Femur (tissue), 1 donor: Measurements from ENCODE around the gene NEURL1.

Experiments used
- DNase-seq: peaks from one replicate; pipeline ENCODE4 v3.0.0-alpha.2; 2017

The NEURL1 gene

DNA sequence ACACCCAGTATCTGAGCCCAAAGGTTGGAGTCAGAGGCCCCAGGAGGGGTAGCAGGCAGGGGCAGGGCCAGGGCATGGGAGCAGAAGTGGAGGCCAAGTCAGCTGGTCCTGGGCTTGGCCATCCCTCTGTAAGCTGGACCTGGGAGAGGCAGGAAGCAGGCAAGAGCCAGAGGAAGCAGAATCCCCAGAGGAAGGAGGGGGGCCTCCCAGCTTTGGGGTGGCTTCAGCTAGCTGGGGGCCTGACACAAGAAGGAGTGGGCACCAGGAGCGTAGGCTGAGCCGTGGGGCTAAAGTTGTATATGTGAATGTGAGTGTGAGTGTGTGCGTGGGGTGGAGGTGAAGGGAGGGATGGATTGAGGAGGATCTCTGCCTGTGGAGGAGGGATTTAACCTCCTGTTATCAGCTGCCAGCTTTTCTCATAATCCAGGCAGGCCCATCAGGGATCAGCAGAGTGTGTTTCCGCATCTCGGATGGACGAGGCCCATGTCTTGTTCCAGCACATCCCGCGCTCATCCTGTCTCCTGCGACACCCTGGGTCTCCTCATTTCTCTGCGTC is 54.0 kb downstream of the NEURL1 start:
- DNase-seq: no peak

DNA sequence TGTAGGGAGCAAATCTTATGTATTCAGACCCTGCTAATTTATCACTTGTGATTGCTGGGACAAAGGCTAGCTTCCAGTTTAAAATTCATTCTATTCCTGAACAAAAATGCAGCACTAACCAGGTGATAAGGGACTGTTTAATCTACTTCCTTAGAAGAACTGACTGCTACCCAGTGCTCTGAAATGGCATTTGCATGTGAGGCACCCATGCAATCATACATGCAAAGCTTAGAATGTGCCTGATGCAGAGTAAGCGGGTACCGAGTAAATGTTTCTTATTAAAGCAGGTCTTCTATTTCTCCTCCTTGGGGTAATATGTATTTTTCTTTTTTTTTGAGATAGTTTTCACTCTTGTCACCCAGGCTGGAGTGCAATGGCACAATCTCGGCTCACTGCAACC is 54.5 kb downstream of the NEURL1 start:
- DNase-seq: no peak

DNA sequence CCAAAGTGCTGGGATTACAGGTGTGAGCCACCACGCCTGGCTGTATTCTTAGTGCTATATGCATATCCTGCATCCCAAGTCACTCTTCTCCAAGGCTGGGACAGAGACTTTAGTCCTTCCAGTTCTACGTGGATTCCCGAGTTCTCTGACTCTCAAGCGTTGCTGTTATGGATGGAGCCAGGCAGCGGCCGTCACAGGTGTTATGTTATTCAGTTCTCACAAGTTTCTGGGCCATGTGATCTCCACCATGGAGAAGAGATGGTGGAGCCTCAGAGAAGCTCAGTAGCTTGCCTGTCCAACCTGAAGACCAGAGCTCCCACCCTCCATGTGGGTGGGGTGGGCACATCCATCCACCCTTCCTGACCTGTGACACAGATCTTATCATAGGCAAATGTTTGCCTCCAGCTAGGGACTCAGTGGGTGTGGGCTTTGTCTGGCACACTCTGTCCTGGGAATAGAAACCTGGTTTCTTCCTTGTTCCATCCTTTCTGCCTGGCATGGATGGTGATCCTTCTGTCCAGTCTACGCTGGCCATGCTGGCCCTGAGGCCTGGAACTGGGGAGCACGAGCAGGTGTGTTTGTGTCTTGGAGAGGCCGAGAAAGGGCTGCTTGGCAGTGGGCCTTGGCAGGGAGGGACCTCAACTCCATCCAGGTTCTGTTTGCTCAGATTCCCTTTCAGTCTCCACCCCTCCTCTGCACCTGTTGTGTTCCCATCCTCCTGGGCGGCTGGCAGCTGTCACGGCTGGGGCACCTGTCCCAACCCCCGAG is 55.3 kb downstream of the NEURL1 start:
- peak; percentile 66 for DNase-seq

DNA sequence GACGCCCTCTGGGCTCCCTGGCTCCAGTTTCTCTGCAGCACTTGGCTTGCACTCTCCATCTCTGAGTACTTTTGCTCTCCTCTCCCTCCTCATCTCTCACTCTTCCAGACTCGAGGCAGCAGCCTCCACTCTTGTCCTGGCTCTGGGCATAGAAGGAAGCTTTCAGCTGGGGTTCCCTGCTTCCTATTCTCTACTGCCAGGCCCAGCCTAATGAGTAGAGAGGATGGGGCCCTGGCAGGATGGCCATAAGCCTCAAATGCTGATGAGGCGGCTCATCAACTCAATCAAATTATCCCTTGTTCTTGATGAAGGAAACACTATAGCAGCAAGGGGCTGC is 55.8 kb downstream of the NEURL1 start:
- no peak for DNase-seq

DNA sequence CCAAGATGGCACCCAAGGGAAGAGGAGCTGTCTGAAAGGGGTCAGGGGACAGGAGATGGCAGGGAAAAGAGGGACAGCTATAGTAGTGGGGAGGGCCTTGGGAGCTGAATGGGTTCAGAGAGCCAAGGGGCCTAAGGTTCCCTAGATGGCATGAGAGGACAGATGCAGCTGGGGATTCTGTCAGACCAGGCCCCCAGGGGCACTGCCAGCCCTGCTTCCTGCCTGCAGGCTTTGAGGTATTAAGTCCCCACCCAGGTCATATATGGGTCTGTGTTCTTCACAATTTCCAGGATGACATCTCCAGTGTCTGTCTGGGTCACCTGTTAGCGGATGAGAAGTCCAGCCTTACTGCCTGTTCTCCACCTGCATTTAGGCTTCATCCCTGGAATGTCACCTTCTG is 56.7 kb downstream of the NEURL1 start:
- no peak for DNase-seq

DNA sequence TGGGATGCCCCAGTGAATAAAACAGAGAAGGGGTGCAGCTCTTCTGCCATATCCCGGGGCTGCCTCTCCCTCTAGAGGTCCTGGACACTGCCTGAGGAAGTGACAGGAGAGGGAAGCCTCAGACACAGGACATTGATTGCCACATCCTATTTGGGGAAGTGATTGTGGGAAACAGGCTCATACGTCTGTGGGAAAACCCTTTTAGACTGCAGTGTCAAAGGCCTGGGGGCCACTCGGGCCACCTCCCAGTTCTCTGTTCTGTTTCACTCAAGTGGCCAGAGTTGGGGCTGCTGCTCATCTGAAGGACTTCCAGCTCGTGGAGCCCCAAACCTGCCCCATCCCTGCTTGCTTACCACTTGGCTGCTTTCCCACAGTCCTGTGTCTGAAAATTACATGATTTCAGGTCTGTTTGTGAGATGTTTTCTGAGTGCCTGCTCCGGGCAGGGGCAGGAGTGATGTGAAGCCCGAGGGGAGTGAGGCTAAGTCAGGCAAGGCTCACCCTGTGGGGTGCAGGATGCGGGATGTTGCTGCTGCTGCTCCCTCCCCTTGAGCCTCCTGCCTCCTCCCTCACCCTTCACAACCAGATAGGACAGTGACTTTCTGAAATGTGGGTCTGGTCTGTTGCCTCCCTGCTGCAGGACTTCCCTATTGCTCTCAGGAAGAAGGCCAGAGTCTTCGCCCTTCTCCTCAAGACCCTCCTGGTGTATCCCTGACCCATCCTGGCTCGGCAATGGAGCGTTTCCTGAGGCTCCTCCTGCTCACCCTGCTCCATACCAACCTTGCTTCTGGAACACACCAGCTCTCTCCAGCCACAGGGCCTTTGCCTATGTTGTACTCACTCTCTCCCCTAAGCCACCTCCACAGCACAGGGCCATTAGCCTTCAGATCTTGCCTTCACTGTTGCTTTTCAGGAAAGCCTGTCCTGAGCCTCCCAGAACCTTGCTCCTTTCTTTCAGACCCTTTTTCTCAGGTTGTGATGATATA is 58.4 kb downstream of the NEURL1 start:
- DNase-seq: no peak

DNA sequence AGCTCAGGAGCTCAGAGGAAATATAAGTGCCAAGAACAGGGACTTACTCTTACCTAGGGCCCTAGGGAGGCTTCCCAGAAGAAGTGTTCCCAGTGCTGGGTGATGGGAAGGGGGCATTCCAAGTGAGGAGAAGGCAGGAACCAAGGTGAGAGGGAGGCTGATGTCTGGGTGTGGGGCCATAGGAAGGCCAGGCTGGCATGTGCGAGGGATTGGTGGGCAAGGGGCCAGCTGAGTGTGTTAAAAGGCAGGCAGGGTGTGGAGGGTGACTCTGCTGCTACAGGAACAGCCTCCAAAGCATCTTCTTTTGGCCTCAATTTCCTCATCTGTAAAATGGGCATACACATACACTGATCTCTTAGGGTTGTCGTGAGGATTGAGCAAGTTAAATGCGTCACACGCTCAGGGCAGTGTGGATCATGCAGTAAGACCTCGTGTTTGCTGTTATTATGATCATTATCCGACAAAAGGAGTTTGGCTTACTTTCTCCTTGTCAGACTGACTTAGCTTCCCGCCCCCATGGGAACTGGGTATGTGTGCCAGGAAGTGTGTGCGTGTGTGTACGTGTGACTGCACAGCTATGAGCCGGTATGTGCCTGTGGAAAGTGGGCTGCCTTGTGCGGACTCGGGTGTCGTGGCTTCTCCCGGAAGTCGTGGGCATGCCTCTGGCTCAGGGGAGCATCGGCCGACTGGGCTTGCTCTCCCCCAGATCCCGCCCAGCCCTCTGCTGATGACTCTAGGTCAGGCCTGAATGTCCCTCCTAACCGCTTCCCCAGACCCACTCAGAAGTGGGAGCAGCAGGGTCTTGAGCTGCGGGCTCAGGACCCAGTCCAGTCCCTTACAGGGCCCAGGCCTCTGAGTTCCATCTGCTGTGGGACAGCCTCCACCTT is 59.6 kb downstream of the NEURL1 start:
- DNase-seq: no peak

DNA sequence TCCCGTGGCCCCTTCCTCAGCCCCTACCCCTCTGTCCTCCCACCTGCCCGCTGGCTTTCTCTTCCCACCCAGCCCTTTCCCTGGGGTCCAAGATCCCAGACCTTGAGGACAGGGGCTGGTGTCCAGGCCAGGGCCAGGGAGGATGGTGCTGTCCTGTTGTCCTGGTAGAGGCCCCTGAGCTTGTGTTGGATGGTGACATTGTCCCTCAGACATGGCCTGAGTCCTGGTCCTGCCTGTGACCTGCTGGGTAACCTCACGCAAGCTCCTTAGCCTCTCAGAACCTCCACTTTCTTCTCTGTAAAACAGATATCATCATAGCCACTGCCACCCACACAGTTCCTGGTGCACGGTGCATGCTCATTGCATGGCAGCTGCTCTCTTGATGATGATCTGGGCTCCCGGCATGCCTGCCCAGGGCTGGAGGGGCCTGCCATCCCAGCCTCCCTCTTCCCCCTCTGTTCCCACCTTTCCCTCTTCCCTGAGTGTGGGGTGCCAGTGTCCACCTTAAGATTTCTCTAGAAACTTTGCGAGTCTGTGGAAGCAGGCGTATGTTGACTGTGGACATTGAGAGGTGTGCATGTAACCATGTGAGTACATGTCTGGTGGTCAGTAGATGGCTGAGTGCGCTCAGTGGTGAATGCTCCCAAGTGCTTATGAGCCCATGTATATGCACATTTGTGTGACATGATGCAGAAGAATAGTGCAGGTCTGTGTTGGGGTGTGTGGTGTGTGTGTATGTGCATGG is 60.4 kb downstream of the NEURL1 start:
- DNase-seq: no peak

DNA sequence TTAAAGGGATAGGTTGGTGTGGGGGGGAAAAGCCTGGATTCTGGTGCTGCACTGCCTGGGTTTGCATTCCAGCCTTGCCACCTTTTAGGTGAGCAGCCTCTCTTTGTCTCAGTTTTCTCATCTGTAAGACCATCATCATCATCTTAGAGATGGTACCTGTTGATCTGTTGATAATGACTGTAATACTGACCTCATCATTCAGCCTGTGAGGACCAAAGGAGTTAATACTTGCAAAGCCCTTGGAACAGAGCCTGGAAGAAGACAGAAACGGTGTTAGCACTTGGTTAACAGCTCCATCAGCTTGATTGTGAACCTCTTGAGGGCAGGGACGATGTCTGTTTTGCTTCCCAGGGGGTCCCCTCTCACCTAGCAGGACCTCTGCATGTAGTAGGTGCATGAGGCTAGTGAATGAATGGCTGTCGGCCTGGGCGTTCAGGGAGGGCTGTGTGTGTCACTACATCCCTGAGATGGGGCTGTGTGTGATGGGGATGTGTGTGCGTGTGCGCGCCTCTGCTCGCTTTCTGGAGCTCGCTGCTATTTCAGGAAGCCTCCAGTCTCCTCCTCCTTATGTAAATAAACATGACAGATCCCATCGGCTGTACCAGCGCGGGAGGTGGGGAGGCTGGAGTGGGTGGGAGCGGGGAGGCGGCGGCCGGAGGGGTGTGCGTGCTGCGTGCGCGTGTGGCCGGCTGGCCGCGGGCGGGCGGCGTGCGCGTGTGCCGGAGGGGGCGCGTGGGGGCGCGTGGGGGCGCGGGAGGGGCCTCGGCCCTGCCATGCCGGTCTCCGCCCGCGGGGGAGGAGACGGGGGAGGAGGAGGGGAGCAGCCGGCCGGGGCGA is 61.2 kb downstream of the NEURL1 start:
- peak; percentile 79 for DNase-seq

DNA sequence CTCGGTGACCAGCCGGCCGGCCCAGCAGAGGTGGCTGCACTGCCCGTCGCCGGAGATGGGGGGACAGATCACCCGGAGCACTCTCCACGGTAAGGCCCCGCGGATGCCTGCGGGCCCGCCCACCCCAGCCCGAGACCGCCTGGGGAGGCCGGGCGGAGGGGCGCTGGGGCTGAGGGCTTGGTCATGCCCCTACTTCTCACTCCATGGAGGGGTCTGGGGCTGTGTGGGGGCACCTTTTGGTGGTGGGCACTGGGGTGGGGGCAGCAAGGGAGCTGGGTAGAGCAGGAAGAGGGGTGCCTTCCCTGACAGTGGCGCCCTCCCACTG is 61.8 kb downstream of the NEURL1 start:
- no peak for DNase-seq

DNA sequence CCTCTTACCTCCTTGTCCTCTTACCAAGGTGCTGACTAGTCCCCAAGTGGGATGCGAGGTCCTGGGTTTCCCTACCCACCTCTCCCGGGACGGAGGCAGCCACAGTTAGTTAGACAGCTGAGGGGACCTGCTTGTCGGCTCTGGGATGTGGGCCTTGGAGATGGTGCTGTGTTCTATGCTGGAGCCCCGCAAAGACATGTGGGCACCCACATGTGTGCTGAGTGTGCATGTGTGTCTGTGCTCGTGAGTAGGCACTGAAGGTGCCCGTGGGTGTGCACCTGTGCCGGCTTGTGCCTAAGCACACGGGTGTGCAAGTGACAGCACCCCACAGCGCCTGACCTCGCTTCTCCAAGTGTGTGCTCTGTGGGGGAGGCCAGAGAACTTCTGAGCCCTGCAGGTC is 62.2 kb downstream of the NEURL1 start:
- no peak for DNase-seq

DNA sequence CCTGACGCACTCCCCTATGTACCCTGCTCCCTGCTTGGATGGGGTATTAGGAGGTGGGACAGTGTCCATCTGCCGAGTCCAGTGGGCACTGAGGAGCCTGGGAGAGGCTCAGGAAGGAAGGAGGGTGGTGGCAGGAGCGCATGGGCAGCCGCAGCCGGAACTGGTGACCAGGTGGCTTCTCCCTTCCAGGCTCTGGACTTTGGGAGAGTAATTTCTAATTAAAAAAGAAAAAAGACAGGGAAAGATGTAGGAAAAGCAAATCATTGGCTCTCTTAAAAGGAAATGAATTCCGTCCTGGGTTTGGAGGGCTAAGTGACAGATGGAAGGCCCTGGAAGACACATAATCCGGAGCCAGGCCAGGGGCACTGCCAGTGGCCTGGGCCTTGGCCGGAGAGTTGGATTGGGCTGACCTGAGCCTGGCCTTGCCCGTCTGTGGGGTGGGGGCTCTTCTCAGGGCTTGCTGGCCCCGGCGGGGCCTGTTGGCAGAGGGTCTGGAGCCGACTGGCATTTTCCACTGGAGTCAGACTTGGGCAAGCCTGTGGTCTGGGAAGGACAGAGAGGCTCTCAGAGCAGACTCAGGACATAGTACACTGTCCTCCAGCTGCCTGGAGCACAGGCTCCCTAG is 63.0 kb downstream of the NEURL1 start:
- DNase-seq: no peak

DNA sequence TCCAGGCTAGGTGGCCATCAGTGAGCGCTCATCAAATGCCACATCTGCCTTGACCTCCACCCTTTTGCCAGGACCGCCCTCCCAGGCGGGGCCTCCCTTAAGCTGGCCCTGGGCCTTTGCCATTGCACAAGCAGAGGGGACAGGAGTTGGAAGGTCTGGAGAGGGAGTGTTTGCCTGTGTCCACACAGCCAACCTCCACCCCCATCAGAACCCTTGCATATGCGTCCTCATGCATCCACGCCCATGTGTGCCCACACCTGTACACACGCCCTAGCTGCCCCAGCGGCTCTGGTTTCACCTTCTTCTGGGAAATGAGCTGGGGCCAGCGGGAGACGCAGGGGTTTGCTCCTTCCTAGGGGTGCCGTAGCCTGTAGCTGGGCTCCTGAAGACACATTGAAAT is 64.0 kb downstream of the NEURL1 start:
- DNase-seq: no peak

DNA sequence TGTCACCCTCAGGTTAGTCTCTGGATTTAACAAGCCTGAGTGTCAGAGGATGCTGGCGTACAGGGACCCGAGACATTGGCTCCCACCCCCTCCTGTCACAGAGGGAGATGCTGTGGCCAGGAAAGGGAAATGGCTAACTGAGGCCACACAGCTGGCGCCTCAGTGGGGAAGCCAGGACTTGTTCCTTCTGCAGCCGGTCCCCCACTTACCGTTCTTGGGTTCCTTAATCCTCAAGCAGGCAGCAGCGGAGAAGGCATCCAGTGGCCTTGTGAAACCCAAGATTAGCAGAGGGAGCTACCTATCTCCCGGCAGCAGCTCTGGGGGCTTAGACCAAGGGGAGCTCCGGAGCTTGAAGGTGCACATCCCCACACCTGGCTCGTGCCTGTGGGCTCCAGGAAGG is 65.4 kb downstream of the NEURL1 start:
- DNase-seq: no peak

DNA sequence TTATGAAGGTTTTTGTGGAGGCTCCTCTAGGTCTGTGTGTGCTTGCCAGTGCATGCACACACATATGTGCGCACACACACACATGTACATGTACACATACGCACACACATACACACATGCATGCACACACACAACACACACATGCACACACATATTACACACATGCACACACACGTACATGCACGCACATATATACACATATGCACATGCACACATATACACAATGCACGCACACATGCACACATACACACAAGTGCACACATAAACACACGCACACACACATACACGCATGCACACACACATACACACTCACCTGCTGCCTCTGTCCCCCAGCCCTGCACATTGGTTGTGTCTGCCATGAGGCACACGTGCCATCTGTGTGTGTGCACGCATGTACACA is 66.3 kb downstream of the NEURL1 start:
- DNase-seq: no peak

DNA sequence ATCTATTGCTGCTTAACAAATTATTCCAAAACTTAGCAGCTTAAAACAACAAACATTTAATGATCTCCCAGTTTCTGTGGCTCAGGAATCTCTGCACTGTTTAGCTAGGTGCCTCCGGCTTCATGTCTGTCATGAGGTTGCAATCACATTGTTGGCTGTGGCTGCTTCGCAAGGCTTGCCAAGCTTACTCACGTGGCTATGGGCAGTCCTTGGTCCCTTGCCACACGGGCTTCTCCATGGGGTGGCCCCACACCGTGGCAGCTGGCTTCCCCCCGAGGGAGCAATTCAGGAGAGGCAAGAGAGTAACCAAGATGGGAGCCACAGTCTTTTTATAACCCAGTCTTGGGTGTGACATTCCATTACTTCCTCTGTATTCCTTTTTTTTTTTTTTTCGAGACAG is 67.4 kb downstream of the NEURL1 start:
- no peak for DNase-seq

DNA sequence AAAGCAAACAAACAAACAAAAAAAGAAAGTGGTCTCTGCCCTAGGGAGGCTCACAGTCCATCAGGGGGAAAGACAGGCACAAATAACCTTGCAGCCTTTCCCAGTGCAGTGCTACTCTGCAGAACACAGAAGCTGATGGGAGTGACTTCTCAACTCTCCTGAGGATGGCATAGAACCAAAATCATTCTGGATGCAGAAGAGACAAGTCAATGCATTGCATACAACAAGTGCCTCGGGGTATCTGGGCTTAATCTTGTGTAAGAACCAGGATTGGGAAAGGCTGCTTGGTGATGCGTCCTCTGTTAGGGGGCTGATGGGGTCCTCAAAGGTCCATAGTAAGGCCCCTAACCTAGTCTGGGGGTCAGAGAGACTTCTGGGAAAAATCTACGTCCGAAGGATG is 68.9 kb downstream of the NEURL1 start:
- DNase-seq: no peak

DNA sequence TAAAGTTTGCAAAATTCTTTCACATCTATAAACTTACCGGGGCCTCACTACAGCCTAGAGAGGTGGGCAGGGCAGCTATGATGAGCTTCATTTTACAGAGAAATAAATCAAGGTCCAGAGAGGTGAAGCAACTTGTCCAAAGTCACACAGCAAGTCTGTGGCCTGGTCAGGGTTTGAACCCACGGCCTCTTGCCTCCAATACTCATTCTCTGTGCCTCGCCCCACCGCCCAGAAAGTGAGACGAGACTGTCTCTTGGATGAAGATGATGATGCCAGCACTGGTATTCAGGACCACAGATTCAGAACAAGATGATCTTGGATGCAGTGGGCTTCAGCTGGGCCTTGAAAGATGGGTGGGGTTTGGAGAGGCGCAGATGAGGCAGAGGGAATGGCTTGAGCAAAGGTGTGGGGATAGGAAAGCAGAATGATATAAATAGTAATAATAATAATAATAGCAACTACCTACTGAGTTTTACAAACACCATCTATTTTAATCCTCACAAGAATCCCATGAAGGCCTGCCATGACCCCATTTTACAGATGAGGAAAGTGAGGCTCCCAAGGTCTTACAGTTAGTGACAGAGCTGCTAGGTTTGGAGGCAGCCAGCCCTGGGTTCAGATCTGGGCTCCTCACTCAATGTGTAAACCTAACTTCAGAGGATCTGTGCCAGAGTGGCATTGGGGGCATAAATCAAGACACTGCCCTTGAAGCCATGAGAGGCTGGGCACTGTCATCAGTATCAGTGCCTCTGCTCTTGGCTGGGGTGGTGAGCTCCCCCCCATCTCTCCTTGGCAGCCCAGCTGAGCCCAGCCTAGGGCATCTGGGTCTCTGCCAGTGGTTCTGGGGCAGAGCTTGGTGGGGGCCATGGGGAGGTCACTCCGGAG is 70.0 kb downstream of the NEURL1 start:
- no peak for DNase-seq

DNA sequence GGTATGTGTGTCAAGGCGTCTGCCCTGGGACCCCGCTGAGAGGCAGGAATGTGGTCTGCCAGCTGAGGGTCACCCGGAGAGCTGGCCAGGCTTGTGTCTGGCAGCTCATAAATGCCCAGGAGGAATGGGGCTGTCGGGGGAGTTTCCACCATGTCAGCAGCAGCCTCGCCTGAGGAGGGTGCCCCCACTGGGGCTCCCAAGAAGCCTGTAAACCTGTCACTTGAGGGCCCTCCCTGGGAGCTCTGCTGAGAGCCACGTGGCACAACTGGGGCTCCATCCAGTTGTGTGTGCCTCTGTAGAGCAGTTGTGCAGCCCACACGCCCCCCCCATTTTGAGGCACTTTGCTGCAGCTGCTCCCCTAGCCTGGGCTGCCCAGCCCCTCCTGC is 70.6 kb downstream of the NEURL1 start:
- DNase-seq: no peak
